Measurements from ENCODE around the gene CACNA2D2.

CACNA2D2 gene

GRCh38 chr3:50375258-50375931 lies 128.0 kb downstream of the CACNA2D2 start:
- no peak for FAIRE-seq

GRCh38 chr3:50374363-50375257 lies 128.8 kb downstream of the CACNA2D2 start:
- FAIRE-seq (no peak), DNase-seq (ENCODE audit: insufficient read length, low spot score) (no peak)

More at GRCh38 chr3:50375258-50375931, 128.0 kb downstream of the CACNA2D2 start:
- no peak for DNase-seq (ENCODE audit: insufficient read length, low spot score)

GRCh38 chr3:50373146-50374051 lies 130.0 kb downstream of the CACNA2D2 start:
- no peak for DNase-seq (ENCODE audit: insufficient read length, low spot score)
- no peak for FAIRE-seq

- DNase-seq (ENCODE audit: insufficient read length, low spot score) (no peak), FAIRE-seq (no peak)
Measured at GRCh38 chr3:50372349-50372748, 131.1 kb downstream of the CACNA2D2 start.

- FAIRE-seq, result no peak
- DNase-seq (ENCODE audit: insufficient read length, low spot score), result no peak
Measured at GRCh38 chr3:50371133-50371685, 132.2 kb downstream of the CACNA2D2 start.

- no peak for DNase-seq (ENCODE audit: insufficient read length, low spot score)
- FAIRE-seq, result no peak
Measured at GRCh38 chr3:50370594-50370993, 132.8 kb downstream of the CACNA2D2 start.

- DNase-seq (ENCODE audit: insufficient read length, low spot score) (no peak), FAIRE-seq (no peak)
Measured at GRCh38 chr3:50369012-50369670, 134.3 kb downstream of the CACNA2D2 start.

GRCh38 chr3:50365842-50366220 lies 137.6 kb downstream of the CACNA2D2 start:
- DNase-seq (ENCODE audit: insufficient read length, low spot score) (no peak), FAIRE-seq (no peak)

- DNase-seq (ENCODE audit: insufficient read length, low spot score) (peak; percentile 97), FAIRE-seq (peak; percentile 95)
Measured at GRCh38 chr3:50365080-50365841, 138.2 kb downstream of the CACNA2D2 start.

GRCh38 chr3:50364573-50365079 lies 138.8 kb downstream of the CACNA2D2 start:
- FAIRE-seq (no peak), DNase-seq (ENCODE audit: insufficient read length, low spot score) (no peak)

GRCh38 chr3:50359760-50360110 lies 143.7 kb downstream of the CACNA2D2 start:
- DNase-seq (ENCODE audit: insufficient read length, low spot score) (no peak), FAIRE-seq (no peak)

GRCh38 chr3:50358911-50359759 lies 144.3 kb downstream of the CACNA2D2 start, which contains the start of gene TMEM115:
Gene TMEM115 (minus strand): TSS chr3:50359521. CDS start chr3:50359063, 458 bp downstream.
- peak; percentile 99 for FAIRE-seq
- DNase-seq (ENCODE audit: insufficient read length, low spot score), result peak; percentile 99

- DNase-seq (ENCODE audit: insufficient read length, low spot score) (no peak), FAIRE-seq (no peak)
Measured at GRCh38 chr3:50358355-50358910, 145.0 kb downstream of the CACNA2D2 start.

GRCh38 chr3:50357481-50357880 lies 146.0 kb downstream of the CACNA2D2 start:
- FAIRE-seq, result no peak
- DNase-seq (ENCODE audit: insufficient read length, low spot score), result no peak

- FAIRE-seq (no peak), DNase-seq (ENCODE audit: insufficient read length, low spot score) (no peak)
Measured at GRCh38 chr3:50356553-50356952, 146.9 kb downstream of the CACNA2D2 start.

GRCh38 chr3:50355829-50356552 lies 147.4 kb downstream of the CACNA2D2 start:
- DNase-seq (ENCODE audit: insufficient read length, low spot score), result no peak
- no peak for FAIRE-seq

GRCh38 chr3:50354850-50355249 lies 148.6 kb downstream of the CACNA2D2 start:
- FAIRE-seq, result no peak
- DNase-seq (ENCODE audit: insufficient read length, low spot score), result no peak

All from GM19239 (cell line).